Tibial nerve (tissue), 4 donors: ENCODE data around the gene MSI2. TPM values are rescaled to one million over a fixed set of nuclear protein-coding genes. Genes with fewer than 3 reads are reported as not detected.

Source experiments
- DNase-seq, 2 donors: peaks; one replicate each; pipeline ENCODE4 v3.0.0-alpha.2; 2019; ENCODE audit warnings: low spot score in 2 of 2
- H3K27ac ChIP-seq, 4 donors: fragments of 200-600 bp; sonication (generic) in 3 of 4; one replicate each; pipeline ENCODE4 v1.5.1; 2017 to 2019; ENCODE audit warnings: mild to moderate bottlenecking in 1 of 4
- H3K27me3 ChIP-seq, 2 donors: fragments of 200-600 bp; sonication (generic) in 1 of 2; one replicate each; pipeline versions ENCODE4 v1.5.1 to v1.6.0; 2017 to 2019
- H3K36me3 ChIP-seq, 3 donors: fragments of 200-600 bp; sonication (generic); one replicate each; pipeline ENCODE4 v1.5.1; 2018 to 2019
- H3K4me1 ChIP-seq, 4 donors: fragments of 200-600 bp; sonication (generic) in 3 of 4; one replicate each; pipeline ENCODE4 v1.5.1; 2017 to 2019
- H3K4me3 ChIP-seq, 4 donors: fragments of 200-600 bp; sonication (generic) in 3 of 4; one replicate each; pipeline ENCODE4 v1.5.1; 2017 to 2019; ENCODE audit warnings: mild to moderate bottlenecking in 1 of 4, moderate library complexity in 1 of 4
- H3K9me3 ChIP-seq, 4 donors: fragments of 200-600 bp; sonication (generic) in 3 of 4; one replicate each; pipeline ENCODE4 v1.5.1; 2017 to 2019
- CTCF ChIP-seq, 5 experiments: fragments of 200-600 bp in 3 of 5; fragments of 450-650 bp in 2 of 5; sonication (generic) in 3 of 5; IDR thresholded peaks; one replicate each; pipeline ENCODE4 v1.5.1; 2016 to 2019; ENCODE audit warnings: antibody characterized with exemption in 5 of 5, mild to moderate bottlenecking in 3 of 5, moderate library complexity in 2 of 5
- EP300 ChIP-seq, 2 donors: sonication (generic); formaldehyde crosslinking; IDR thresholded peaks; one replicate each; pipeline ENCODE4 v1.6.1; 2017; ENCODE audit warnings: antibody characterized with exemption in 2 of 2, mild to moderate bottlenecking in 1 of 2
- POLR2A ChIP-seq, 2 donors: fragments of 450-650 bp; IDR thresholded peaks; one replicate each; pipeline ENCODE4 v1.6.1; 2017; ENCODE audit warnings: antibody characterized with exemption in 2 of 2, mild to moderate bottlenecking in 2 of 2, moderate library complexity in 2 of 2
- WGBS, 2 donors: methylation state at CpG; one replicate each; pipeline ENCODE4 v1.1.5; 2018; 5-methylcytosine and 5-hydroxymethylcytosine counted together
- total RNA-seq, 4 donors: library from RNA; depleted of rRNA; stranded (reverse); fragments of >200 nt; gene quantifications; one replicate each; pipeline ENCODE4 v1.1.0, GENCODE V29; 2016

Gene MSI2
- total RNA-seq, 4 donors from 2014 or later: 11.5 to 18.3 (median 14.2) TPM

DNA sequence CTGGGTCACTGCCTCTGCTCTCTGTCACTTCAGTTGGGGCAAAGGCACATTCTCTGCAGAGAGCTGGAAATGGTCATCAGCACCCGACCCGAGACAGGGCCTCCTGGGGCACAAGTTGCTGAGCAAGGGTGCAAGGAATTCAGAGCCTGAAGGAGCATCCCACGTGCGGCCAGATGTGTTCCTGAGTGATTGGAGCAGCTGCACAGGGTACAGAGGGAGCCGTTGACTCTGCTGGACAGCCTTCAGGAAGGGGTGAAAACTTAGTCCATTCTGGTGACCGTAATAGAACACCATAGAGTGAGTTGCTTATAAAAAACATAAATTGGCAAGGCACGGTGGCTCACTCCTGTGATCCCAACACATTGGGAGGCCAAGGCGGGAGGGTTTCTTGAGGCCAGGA is 382.0 kb downstream of the MSI2 start:
- Histone ChIP-seq H3K36me3 (peaks cover 0 to 12% (median 0%) of the 10 kb centered on the region in 3 donors), H3K27me3 (no peaks in the 10 kb centered on the region), H3K27ac (no peak overlapping the region), H3K4me1 (no peaks in the 10 kb centered on the region), H3K9me3 (no peaks in the 10 kb centered on the region), H3K4me3 (no peak overlapping the region)
- no peak for DNase-seq
- WGBS, 2 donors: 81 to 93% methylated on average over 6 to 8 of the region's 8 CpGs
- no peak for TF ChIP-seq EP300 (IDR thresholded peaks at IDR 0.05)
- TF ChIP-seq POLR2A (IDR thresholded peaks at IDR 0.05): no peak
- TF ChIP-seq CTCF (IDR thresholded peaks at IDR 0.05): no peak

- Histone ChIP-seq H3K36me3 (peaks cover 0 to 12% (median 0%) of the 10 kb centered on the region in 3 donors), H3K4me3 (no peak overlapping the region), H3K9me3 (no peaks in the 10 kb centered on the region), H3K4me1 (no peaks in the 10 kb centered on the region), H3K27ac (no peak overlapping the region), H3K27me3 (no peaks in the 10 kb centered on the region)
- TF ChIP-seq POLR2A (IDR thresholded peaks at IDR 0.05) (no peak), EP300 (IDR thresholded peaks at IDR 0.05) (no peak), CTCF (IDR thresholded peaks at IDR 0.05) (no peak)
- WGBS, 2 donors: 57 to 94% methylated on average over 4 to 5 of the region's 5 CpGs
- no peak for DNase-seq
These were observed 383.1 kb downstream of the MSI2 start for GRCh38 chr17:57639381-57639780.

- DNase-seq: no peak
- Histone ChIP-seq H3K9me3 (no peaks in the 10 kb centered on the region), H3K36me3 (peaks cover 0 to 12% (median 0%) of the 10 kb centered on the region in 3 donors), H3K27ac (no peak overlapping the region), H3K27me3 (no peaks in the 10 kb centered on the region), H3K4me3 (no peak overlapping the region), H3K4me1 (no peaks in the 10 kb centered on the region)
- 82 to 92% methylated on average over 7 of the region's 7 CpGs for WGBS, 2 donors
- TF ChIP-seq EP300 (IDR thresholded peaks at IDR 0.05): no peak
- no peak for TF ChIP-seq CTCF (IDR thresholded peaks at IDR 0.05)
- no peak for TF ChIP-seq POLR2A (IDR thresholded peaks at IDR 0.05)
These were observed 383.8 kb downstream of the MSI2 start for GRCh38 chr17:57640079-57640478.

DNA sequence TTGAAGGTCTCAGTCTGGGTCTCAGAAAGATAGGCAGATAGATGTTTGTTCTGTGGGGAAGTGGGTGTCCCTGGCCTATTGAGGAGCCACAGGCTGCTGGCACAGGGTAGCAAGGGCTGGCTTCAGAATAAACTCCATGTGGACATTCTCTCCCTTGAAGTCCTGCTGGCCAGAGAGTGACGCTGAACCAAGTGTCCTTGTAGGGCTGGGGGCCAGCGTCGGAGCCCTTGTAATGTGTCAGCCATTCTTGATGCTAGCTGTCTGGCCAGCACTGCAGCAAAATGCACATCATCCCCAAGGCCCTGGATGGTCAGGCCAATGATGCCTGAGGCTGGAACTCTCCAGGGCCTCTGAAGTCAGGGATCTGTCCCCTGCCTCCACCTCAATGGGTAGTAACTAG is 385.4 kb downstream of the MSI2 start:
- WGBS, 2 donors: 88 to 95% methylated on average over 3 of the region's 3 CpGs
- Histone ChIP-seq H3K9me3 (no peaks in the 10 kb centered on the region), H3K36me3 (peaks cover 0 to 12% (median 0%) of the 10 kb centered on the region in 3 donors), H3K4me3 (no peak overlapping the region), H3K27me3 (no peaks in the 10 kb centered on the region), H3K27ac (no peak overlapping the region), H3K4me1 (no peaks in the 10 kb centered on the region)
- no peak for DNase-seq
- no peak for TF ChIP-seq EP300 (IDR thresholded peaks at IDR 0.05)
- no peak for TF ChIP-seq CTCF (IDR thresholded peaks at IDR 0.05)
- no peak for TF ChIP-seq POLR2A (IDR thresholded peaks at IDR 0.05)

GRCh38 chr17:57643062-57643461 is 386.7 kb downstream of the MSI2 start:
- H3K27me3 ChIP-seq: no peaks in the 10 kb centered on the region
- no peaks in the 10 kb centered on the region for H3K4me1 ChIP-seq
- no peaks in the 10 kb centered on the region for H3K9me3 ChIP-seq
- H3K36me3 ChIP-seq: peaks cover 0 to 9% (median 0%) of the 10 kb centered on the region in 3 donors
- TF ChIP-seq EP300 (IDR thresholded peaks at IDR 0.05) (no peak), CTCF (IDR thresholded peaks at IDR 0.05) (no peak), POLR2A (IDR thresholded peaks at IDR 0.05) (no peak)
- DNase-seq: no peak
- H3K4me3 ChIP-seq: no peak overlapping the region
- 90 to 93% methylated on average over 6 of the region's 8 CpGs for WGBS, 2 donors
- no peak overlapping the region for H3K27ac ChIP-seq
